H1 (cell line): ENCODE measurements around the gene HAS3.

Source experiments
- ATF2 ChIP-seq: IDR thresholded peaks from 2 replicates; pipeline ENCODE4 v1.6.1; 2012; ENCODE audit warnings: low read length, inconsistent platforms
- ATF3 ChIP-seq: IDR thresholded peaks from 2 replicates; pipeline ENCODE4 v1.6.1; 2011; ENCODE audit warnings: low read depth, mild to moderate bottlenecking, low read length; ENCODE audit not compliant: insufficient read depth
- CHD2 ChIP-seq: IDR thresholded peaks from 2 replicates; pipeline ENCODE4 v1.6.1; 2012; ENCODE audit warnings: low read length, improper control_type of control experiment
- CREB1 ChIP-seq: IDR thresholded peaks from 2 replicates; pipeline ENCODE4 v1.6.1; 2012; ENCODE audit warnings: inconsistent platforms
- CTCF ChIP-seq, 3 experiments: IDR thresholded peaks; 1 replicate in 2 of 3; 2 replicates in 1 of 3; pipeline versions ENCODE4 v1.5.1 to v1.6.1; 2011; ENCODE audit warnings: low read length in 3 of 3, mild to moderate bottlenecking in 3 of 3, inconsistent platforms in 2 of 3, low read depth in 1 of 3, moderate library complexity in 1 of 3; ENCODE audit not compliant: insufficient read depth in 1 of 3; ENCODE audit errors: control extremely low read depth in 1 of 3
- EZH2 ChIP-seq: fragments of 200-600 bp; sonication (generic); IDR thresholded peaks from 2 replicates; pipeline ENCODE4 v1.7.1; 2012; ENCODE audit warnings: low read depth, mild to moderate bottlenecking, moderate library complexity, low read length, inconsistent platforms; ENCODE audit not compliant: severe bottlenecking
- FOSL1 ChIP-seq: IDR thresholded peaks from 2 replicates; pipeline ENCODE4 v1.6.1; 2011; ENCODE audit warnings: mild to moderate bottlenecking, low read depth, low read length, moderate library complexity; ENCODE audit not compliant: insufficient read depth
- NRF1 ChIP-seq: IDR thresholded peaks from 2 replicates; pipeline ENCODE4 v1.6.1; 2011; ENCODE audit warnings: mild to moderate bottlenecking, low read depth, low read length, improper control_type of control experiment
- POLR2A ChIP-seq, 2 experiments: IDR thresholded peaks; 1 replicate in 1 of 2; 2 replicates in 1 of 2; pipeline ENCODE4 v1.6.1; 2011; ENCODE audit warnings: low read depth in 2 of 2, low read length in 2 of 2, mild to moderate bottlenecking in 2 of 2; ENCODE audit errors: control extremely low read depth in 1 of 2
- POLR2AphosphoS5 ChIP-seq: IDR thresholded peaks from 2 replicates; pipeline ENCODE4 v1.6.1; 2011; ENCODE audit warnings: low read depth, low read length
- SP4 ChIP-seq: IDR thresholded peaks from 2 replicates; pipeline ENCODE4 v1.6.1; 2012; ENCODE audit warnings: low read length, inconsistent platforms
- ZNF274 ChIP-seq: IDR thresholded peaks from 2 replicates; pipeline ENCODE4 v1.7.0; 2012; ENCODE audit warnings: low read length, borderline replicate concordance; ENCODE audit errors: extremely low read depth

GRCh38 chr16:69093974-69094373 lies 11.5 kb upstream of the HAS3 start:
- no peak for TF ChIP-seq CTCF (IDR thresholded peaks at IDR 0.05; ENCODE audit: control extremely low read depth in 1 of 3, insufficient read depth in 1 of 3, low read depth in 1 of 3, low read length in 3 of 3)
- no peak for TF ChIP-seq NRF1
- TF ChIP-seq SP4 = no peak
- no peak for TF ChIP-seq EZH2
- TF ChIP-seq ZNF274 = no peak
- no peak for TF ChIP-seq ATF2
- no peak for TF ChIP-seq POLR2AphosphoS5
- no peak for TF ChIP-seq POLR2A (IDR thresholded peaks at IDR 0.05; ENCODE audit: control extremely low read depth in 1 of 2, low read depth in 2 of 2, low read length in 2 of 2)
- no peak for TF ChIP-seq ATF3
- TF ChIP-seq CREB1 = no peak
- no peak for TF ChIP-seq FOSL1
- TF ChIP-seq CHD2 = no peak
